Gastroesophageal sphincter (tissue), 4 donors: ENCODE data around the gene MADCAM1. TPM values are rescaled to one million over a fixed set of nuclear protein-coding genes. Genes with fewer than 3 reads are reported as not detected.

Experiments
- ATAC-seq: fragments of 150-250 bp; one replicate; pipeline ENCODE4 v1.9.1; 2016; ENCODE audit warnings: mild to moderate bottlenecking, moderate library complexity
- H3K27ac ChIP-seq, 4 donors: fragments of 200-600 bp; sonication (generic) in 3 of 4; 1 replicate in 3 of 4; 2 replicates in 1 of 4; pipeline ENCODE4 v1.5.1; 2016 to 2019
- H3K27me3 ChIP-seq: fragments of 200-600 bp; sonication (generic); one replicate; pipeline ENCODE4 v1.5.1; 2019
- H3K36me3 ChIP-seq, 2 donors: fragments of 200-600 bp; sonication (generic); one replicate each; pipeline ENCODE4 v1.5.1; 2019; ENCODE audit warnings: control low read depth in 1 of 2
- H3K4me1 ChIP-seq, 3 donors: fragments of 200-600 bp; sonication (generic); 1 replicate in 2 of 3; 2 replicates in 1 of 3; pipeline ENCODE4 v1.5.1; 2016 to 2019; ENCODE audit warnings: control low read depth in 2 of 3
- H3K4me3 ChIP-seq, 2 donors: fragments of 200-600 bp; sonication (generic); one replicate each; pipeline ENCODE4 v1.5.1; 2019; ENCODE audit warnings: mild to moderate bottlenecking in 1 of 2, moderate library complexity in 1 of 2
- H3K9me3 ChIP-seq, 3 donors: fragments of 200-600 bp; sonication (generic); one replicate each; pipeline ENCODE4 v1.5.1; 2017 to 2019; ENCODE audit warnings: control low read depth in 2 of 3
- EP300 ChIP-seq: sonication (generic); formaldehyde crosslinking; IDR thresholded peaks from one replicate; pipeline ENCODE4 v1.6.1; 2017; ENCODE audit warnings: antibody characterized with exemption, mild to moderate bottlenecking
- POLR2A ChIP-seq, 2 donors: fragments of 450-650 bp; IDR thresholded peaks; one replicate each; pipeline ENCODE4 v1.6.1; 2017; ENCODE audit warnings: antibody characterized with exemption in 2 of 2, mild to moderate bottlenecking in 2 of 2, moderate library complexity in 1 of 2
- POLR2AphosphoS5 ChIP-seq: sonication (generic); formaldehyde crosslinking; IDR thresholded peaks from one replicate; pipeline ENCODE4 v1.6.1; 2017; ENCODE audit warnings: antibody characterized with exemption
- WGBS, 2 donors: methylation state at CpG; one replicate each; pipeline ENCODE4 v1.1.5; 2018; ENCODE audit warnings: low coverage in 1 of 2; 5-methylcytosine and 5-hydroxymethylcytosine counted together
- total RNA-seq, 4 donors: library from RNA; depleted of rRNA; stranded (reverse); fragments of >200 nt; gene quantifications; one replicate each; pipeline ENCODE4 v1.1.0, GENCODE V29; 2016
- TF ChIP-seq, protein P1 (sequence below), 4 experiments: fragments of 200-600 bp in 2 of 4; fragments of 450-650 bp in 2 of 4; sonication (generic) in 1 of 4; IDR thresholded peaks; one replicate each; pipeline ENCODE4 v1.5.1; 2017 to 2019; ENCODE audit warnings: antibody characterized with exemption in 4 of 4, mild to moderate bottlenecking in 2 of 4, moderate library complexity in 2 of 4

Gene MADCAM1
- total RNA-seq, 4 donors from 2014 or later = 0.20 to 0.46 (median 0.40) TPM; not detected in 1

DNA sequence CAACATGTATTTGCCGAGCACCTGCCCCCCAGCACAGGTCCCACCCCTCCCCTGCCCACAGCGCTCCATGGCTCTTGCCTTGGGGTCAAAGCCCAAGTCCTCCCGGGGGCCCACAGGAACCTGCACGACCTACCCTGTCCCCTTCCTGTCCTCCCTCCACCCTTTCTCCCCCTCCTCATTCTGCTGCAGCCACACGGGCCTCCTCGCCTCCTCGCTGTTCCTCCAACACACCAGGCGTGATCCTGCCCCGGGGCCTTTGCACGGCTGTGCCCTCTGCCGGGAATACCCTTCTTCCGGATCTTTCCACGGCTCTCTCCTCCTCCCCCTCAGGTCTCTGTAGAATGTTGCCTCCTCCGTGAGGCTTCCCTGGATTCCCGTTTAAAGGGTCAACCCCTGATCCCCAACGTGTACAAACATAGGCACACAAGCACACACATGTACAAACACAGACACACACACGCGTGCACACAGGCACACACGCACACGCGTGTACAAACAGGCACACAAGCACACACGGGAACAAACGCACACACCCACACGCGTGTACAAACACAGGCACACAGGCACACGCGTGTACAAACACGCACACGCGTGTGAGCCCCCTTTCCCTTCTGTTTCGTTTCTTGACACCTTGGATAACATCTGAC lies 2.8 kb downstream of the MADCAM1 start:
- Histone ChIP-seq H3K9me3 (no peaks in the 10 kb centered on the region), H3K4me3 (no peak overlapping the region), H3K4me1 (peaks cover 0 to 30% (median 8%) of the 10 kb centered on the region in 3 donors), H3K27me3 (peaks cover 64% of the 10 kb centered on the region), H3K36me3 (no peaks in the 10 kb centered on the region), H3K27ac (no peak overlapping the region)
- no peak for TF ChIP-seq POLR2AphosphoS5
- TF ChIP-seq, protein P1, sequence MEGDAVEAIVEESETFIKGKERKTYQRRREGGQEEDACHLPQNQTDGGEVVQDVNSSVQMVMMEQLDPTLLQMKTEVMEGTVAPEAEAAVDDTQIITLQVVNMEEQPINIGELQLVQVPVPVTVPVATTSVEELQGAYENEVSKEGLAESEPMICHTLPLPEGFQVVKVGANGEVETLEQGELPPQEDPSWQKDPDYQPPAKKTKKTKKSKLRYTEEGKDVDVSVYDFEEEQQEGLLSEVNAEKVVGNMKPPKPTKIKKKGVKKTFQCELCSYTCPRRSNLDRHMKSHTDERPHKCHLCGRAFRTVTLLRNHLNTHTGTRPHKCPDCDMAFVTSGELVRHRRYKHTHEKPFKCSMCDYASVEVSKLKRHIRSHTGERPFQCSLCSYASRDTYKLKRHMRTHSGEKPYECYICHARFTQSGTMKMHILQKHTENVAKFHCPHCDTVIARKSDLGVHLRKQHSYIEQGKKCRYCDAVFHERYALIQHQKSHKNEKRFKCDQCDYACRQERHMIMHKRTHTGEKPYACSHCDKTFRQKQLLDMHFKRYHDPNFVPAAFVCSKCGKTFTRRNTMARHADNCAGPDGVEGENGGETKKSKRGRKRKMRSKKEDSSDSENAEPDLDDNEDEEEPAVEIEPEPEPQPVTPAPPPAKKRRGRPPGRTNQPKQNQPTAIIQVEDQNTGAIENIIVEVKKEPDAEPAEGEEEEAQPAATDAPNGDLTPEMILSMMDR (IDR thresholded peaks at IDR 0.05) = no peak
- TF ChIP-seq EP300 = no peak
- TF ChIP-seq POLR2A (IDR thresholded peaks at IDR 0.05) = no peak
- 65 to 76% methylated on average over 25 to 29 of the region's 31 CpGs for WGBS, 2 donors
- ATAC-seq = no peak

DNA sequence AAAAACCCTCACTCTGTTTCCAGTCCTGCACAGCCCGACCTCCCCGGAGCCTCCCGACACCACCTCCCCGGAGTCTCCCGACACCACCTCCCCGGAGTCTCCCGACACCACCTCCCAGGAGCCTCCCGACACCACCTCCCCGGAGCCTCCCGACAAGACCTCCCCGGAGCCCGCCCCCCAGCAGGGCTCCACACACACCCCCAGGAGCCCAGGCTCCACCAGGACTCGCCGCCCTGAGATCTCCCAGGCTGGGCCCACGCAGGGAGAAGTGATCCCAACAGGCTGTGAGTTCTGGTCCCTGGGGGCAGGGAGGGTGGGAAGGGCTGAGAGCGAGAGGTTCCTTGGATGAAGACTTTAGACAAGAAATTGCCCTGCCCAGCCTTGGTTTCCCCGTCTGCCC lies 5.4 kb downstream of the MADCAM1 start:
- no peaks in the 10 kb centered on the region for H3K36me3 ChIP-seq
- H3K27ac ChIP-seq = no peak overlapping the region
- H3K27me3 ChIP-seq = peaks cover 42% of the 10 kb centered on the region
- ATAC-seq = no peak
- TF ChIP-seq, protein P1 (IDR thresholded peaks at IDR 0.05) = no peak
- no peak for TF ChIP-seq POLR2AphosphoS5
- TF ChIP-seq POLR2A (IDR thresholded peaks at IDR 0.05) = no peak
- no peak for TF ChIP-seq EP300
- H3K4me3 ChIP-seq = no peak overlapping the region
- no peaks in the 10 kb centered on the region for H3K9me3 ChIP-seq
- H3K4me1 ChIP-seq = peaks cover 0 to 24% (median 12%) of the 10 kb centered on the region in 3 donors
- WGBS, 2 donors = 73 to 91% methylated on average over 2 to 5 of the region's 17 CpGs

DNA sequence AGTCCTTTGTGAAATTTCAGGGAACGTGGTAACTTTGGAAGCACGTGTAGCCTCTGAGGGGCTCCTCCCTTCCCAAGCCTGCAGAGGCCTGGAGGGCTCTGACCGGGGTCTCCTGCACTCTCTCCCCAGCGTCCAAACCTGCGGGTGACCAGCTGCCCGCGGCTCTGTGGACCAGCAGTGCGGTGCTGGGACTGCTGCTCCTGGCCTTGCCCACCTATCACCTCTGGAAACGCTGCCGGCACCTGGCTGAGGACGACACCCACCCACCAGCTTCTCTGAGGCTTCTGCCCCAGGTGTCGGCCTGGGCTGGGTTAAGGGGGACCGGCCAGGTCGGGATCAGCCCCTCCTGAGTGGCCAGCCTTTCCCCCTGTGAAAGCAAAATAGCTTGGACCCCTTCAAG lies 8.3 kb downstream of the MADCAM1 start:
- H3K27ac ChIP-seq = no peak overlapping the region

DNA sequence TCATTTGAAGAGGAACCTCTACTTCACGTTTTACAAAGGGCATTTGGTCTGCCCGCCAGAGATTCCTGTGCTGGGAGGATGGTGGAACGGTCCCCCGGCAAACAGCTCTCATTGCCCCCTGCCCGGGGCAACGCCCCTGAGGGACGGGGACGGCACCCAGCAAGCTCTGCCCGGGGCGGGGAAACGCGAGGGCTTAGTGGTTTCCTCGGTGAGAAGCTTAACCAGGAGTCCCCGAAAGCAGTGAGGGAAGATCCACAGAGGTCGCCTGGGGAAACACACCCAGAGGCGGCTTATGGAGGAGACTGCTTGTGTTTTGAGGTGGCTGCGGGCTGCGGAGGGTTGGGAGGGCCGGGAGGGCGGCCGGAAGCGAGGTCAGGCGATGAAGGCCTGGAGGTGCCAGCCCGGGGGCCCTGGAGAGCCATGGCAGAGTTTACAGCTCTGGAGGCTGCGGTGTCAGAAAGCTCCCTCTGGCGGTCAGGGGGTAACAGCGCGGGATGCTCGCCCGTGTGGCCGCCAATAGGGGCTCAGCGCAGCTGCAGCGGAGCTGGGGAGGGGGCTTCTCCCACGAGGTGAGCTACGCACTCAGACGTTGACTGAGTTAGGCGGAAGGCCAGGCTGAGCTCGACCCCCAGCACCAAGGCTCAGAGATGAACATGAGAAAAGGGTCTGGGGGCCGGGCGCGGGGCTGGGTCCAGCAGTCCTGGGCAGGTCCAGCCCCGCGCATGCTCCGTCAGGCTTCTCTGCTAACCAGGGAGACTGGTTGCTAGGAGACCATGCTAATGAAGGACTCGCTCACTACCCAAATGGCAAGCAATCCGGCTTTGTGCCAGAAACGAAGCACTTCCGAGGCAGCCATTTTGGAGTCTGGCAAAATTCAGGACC lies 10.4 kb downstream of the MADCAM1 start:
- H3K36me3 ChIP-seq = peaks cover 0 to 9% of the 10 kb centered on the region in 2 donors
- WGBS, 2 donors = 0 to 10% methylated on average over 6 to 20 of the region's 48 CpGs
- H3K4me1 ChIP-seq = peaks cover 0 to 41% (median 20%) of the 10 kb centered on the region in 3 donors
- peak; percentile 94 for ATAC-seq
- H3K9me3 ChIP-seq = no peaks in the 10 kb centered on the region
- TF ChIP-seq POLR2A (IDR thresholded peaks at IDR 0.05) (peak; percentile 37 to 43), EP300 (no peak), POLR2AphosphoS5 (peak; percentile 14)
- TF ChIP-seq, protein P1 (IDR thresholded peaks at IDR 0.05) = peak in 3 of 4 experiments; percentile 98 to 99 (median 98)
- no peaks in the 10 kb centered on the region for H3K27me3 ChIP-seq
- peak overlapping the region; percentile 70 to 93 (median 92) for H3K27ac ChIP-seq
- peak overlapping the region; percentile 72 to 77 for H3K4me3 ChIP-seq

More for the DNA sequence above, 8.3 kb downstream of the MADCAM1 start:
- no peak for TF ChIP-seq POLR2AphosphoS5
- TF ChIP-seq POLR2A (IDR thresholded peaks at IDR 0.05) = no peak
- TF ChIP-seq, protein P1 (IDR thresholded peaks at IDR 0.05) = no peak
- 80% methylated on average over 2 of the region's 14 CpGs; no CpG with 5 or more reads in 1 of the 2 donors for whole genome bisulfite sequencing, 2 donors
- peaks cover 0 to 26% (median 14%) of the 10 kb centered on the region in 3 donors for H3K4me1 ChIP-seq
- H3K27me3 ChIP-seq = peaks cover 13% of the 10 kb centered on the region
- no peak overlapping the region for H3K4me3 ChIP-seq
- H3K36me3 ChIP-seq = peaks cover 0 to 6% of the 10 kb centered on the region in 2 donors
- no peak for ATAC-seq
- no peaks in the 10 kb centered on the region for H3K9me3 ChIP-seq
